ENCODE data around the gene ABCE1. TPM values are rescaled to one million over a fixed set of nuclear protein-coding genes. Genes with fewer than 3 reads are reported as not detected.

ABCE1 gene
- total and polyA plus RNA-seq, 2 of the 8 experiments (the other 6 are each of a cell fraction or from before 2014, with no cell fraction given) = 43.7 to 126 TPM

GRCh38 chr4:145177511-145177905 is 79.4 kb downstream of the ABCE1 start (continued):
- TF ChIP-seq CHD7 (IDR thresholded peaks at IDR 0.05; ENCODE audit: insufficient replicate concordance, low read length) (no peak), EGR1 (IDR thresholded peaks at IDR 0.05; ENCODE audit: borderline replicate concordance, low read depth, low read length) (no peak), NRF1 (IDR thresholded peaks at IDR 0.05; ENCODE audit: low read depth, low read length) (no peak)
